SW 1271 (cell line): ENCODE results near the gene SPCS1.
"Not testable (repeated sequence)": the region's sequence is repeated elsewhere in the genome, so short reads cannot be mapped to it uniquely, and the experiment has no call there.

Source experiments
- DNase-seq, 2 experiments: peaks; one replicate each; lab custom pipeline; 2025; lab: John Stamatoyannopoulos, UW

The SPCS1 gene

GRCh38 chr3:52705688-52706686 lies at the start of gene SPCS1, which contains the start of gene GLT8D1:
TSS of gene SPCS1 (plus strand) at chr3:52706106. CDS start at chr3:52706247, 141 bp downstream.
TSS of gene GLT8D1 (minus strand) at chr3:52705791. CDS start at chr3:52700460, 5,331 bp downstream.
- peak in 1 of 2 experiments; percentile 71 for DNase-seq

GRCh38 chr3:52660046-52660445 lies 45.9 kb upstream of the SPCS1 start:
- no peak for DNase-seq

GRCh38 chr3:52663098-52663497 lies 42.8 kb upstream of the SPCS1 start:
- no peak for DNase-seq

- peak; percentile 92 to 97 for DNase-seq
These were observed 35.0 kb upstream of the SPCS1 start for GRCh38 chr3:52670621-52671521.

- DNase-seq: no peak
These were observed 34.2 kb upstream of the SPCS1 start for GRCh38 chr3:52671676-52672075.

- DNase-seq: not testable (repeated sequence)
These were observed 29.7 kb upstream of the SPCS1 start for GRCh38 chr3:52676201-52676600.

- DNase-seq: no peak
These were observed 27.4 kb upstream of the SPCS1 start for GRCh38 chr3:52678265-52679198.

GRCh38 chr3:52679199-52679538 lies 26.7 kb upstream of the SPCS1 start:
- no peak for DNase-seq

- DNase-seq: no peak
These were observed 26.1 kb upstream of the SPCS1 start for GRCh38 chr3:52679811-52680210.

- DNase-seq: no peak
These were observed 24.3 kb upstream of the SPCS1 start for GRCh38 chr3:52681596-52681995.

- peak in 1 of 2 experiments; percentile 34 for DNase-seq
These were observed 23.9 kb upstream of the SPCS1 start for GRCh38 chr3:52682016-52682415.

- DNase-seq: no peak
These were observed 22.3 kb upstream of the SPCS1 start for GRCh38 chr3:52683611-52684010.

GRCh38 chr3:52684184-52684583 lies 21.7 kb upstream of the SPCS1 start:
- no peak for DNase-seq

GRCh38 chr3:52685285-52685708 lies 20.6 kb upstream of the SPCS1 start:
- peak in 1 of 2 experiments; percentile 47 for DNase-seq

- DNase-seq: peak; percentile 69 to 77
These were observed 19.9 kb upstream of the SPCS1 start, which contains the start of the genes GNL3 and PBRM1 for GRCh38 chr3:52685709-52686691. TSS of gene GNL3 (plus strand) at chr3:52686032. CDS start at chr3:52686093, 61 bp downstream. TSS of gene PBRM1 (minus strand) at chr3:52685913.

- DNase-seq: no peak
These were observed 17.6 kb upstream of the SPCS1 start for GRCh38 chr3:52688266-52688665.

- DNase-seq: no peak
These were observed 16.8 kb upstream of the SPCS1 start for GRCh38 chr3:52689151-52689550.

GRCh38 chr3:52690560-52690959 lies 15.3 kb upstream of the SPCS1 start:
- DNase-seq: no peak

GRCh38 chr3:52693071-52693470 lies 12.8 kb upstream of the SPCS1 start:
- no peak for DNase-seq
